Esophagus muscularis mucosa (tissue), 4 donors: ENCODE results near the gene DNAJC6.

Experiments
- EP300 ChIP-seq: sonication (generic); formaldehyde crosslinking; IDR thresholded peaks from one replicate; pipeline ENCODE4 v1.6.1; 2017; ENCODE audit warnings: antibody characterized with exemption
- POLR2A ChIP-seq: fragments of 450-650 bp; IDR thresholded peaks from one replicate; pipeline ENCODE4 v1.6.1; 2017; ENCODE audit warnings: antibody characterized with exemption, moderate library complexity, mild to moderate bottlenecking, low read depth
- POLR2AphosphoS5 ChIP-seq, 2 donors: sonication (generic); formaldehyde crosslinking; IDR thresholded peaks; one replicate each; pipeline ENCODE4 v1.6.1; 2017; ENCODE audit warnings: antibody characterized with exemption in 2 of 2
- TF ChIP-seq, protein P1 (sequence below), 3 experiments: fragments of 200-600 bp in 2 of 3; fragments of 450-650 bp in 1 of 3; sonication (generic) in 2 of 3; IDR thresholded peaks; one replicate each; pipeline ENCODE4 v1.5.1; 2017 to 2019; ENCODE audit warnings: antibody characterized with exemption in 3 of 3, mild to moderate bottlenecking in 2 of 3, moderate library complexity in 1 of 3

DNA sequence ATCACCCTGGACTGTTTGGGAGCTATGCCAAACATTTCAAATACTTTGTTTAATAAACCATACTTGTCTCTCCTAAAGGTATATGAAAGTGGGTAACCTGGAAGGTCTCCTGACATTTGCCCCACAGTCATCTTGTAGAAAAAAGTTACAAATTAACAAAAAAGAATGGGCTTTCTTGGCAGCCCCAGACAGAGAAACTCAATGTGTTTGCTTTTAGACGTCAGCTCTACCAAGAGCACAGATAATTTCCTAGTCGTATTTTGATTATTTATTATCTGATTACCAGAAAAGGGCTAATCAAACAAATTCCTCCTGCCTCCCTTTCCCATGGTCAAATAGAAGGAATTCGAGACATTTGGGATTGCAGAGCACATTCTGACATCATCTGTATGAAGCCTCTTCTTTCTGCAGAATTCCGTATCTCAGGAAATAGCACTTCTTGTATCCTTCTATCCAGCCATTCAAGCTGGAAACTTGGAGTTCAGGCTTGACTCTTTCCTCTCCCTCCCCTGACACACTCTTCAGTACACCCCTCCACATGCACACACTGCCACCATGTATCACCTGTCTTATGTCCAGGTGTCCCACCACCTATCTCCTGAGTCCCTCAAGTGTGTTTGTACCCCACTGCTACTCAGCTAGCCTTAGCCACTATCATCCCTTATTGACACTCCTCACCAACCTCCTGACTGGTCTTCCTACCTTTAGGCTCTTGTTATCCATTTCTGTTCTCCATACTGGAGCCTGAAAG, 68.3 kb downstream of the DNAJC6 start:
- TF ChIP-seq, protein P1, sequence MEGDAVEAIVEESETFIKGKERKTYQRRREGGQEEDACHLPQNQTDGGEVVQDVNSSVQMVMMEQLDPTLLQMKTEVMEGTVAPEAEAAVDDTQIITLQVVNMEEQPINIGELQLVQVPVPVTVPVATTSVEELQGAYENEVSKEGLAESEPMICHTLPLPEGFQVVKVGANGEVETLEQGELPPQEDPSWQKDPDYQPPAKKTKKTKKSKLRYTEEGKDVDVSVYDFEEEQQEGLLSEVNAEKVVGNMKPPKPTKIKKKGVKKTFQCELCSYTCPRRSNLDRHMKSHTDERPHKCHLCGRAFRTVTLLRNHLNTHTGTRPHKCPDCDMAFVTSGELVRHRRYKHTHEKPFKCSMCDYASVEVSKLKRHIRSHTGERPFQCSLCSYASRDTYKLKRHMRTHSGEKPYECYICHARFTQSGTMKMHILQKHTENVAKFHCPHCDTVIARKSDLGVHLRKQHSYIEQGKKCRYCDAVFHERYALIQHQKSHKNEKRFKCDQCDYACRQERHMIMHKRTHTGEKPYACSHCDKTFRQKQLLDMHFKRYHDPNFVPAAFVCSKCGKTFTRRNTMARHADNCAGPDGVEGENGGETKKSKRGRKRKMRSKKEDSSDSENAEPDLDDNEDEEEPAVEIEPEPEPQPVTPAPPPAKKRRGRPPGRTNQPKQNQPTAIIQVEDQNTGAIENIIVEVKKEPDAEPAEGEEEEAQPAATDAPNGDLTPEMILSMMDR (IDR thresholded peaks at IDR 0.05), result no peak
- TF ChIP-seq POLR2AphosphoS5 (IDR thresholded peaks at IDR 0.05) (no peak), POLR2A (no peak), EP300 (no peak)
